Astrocyte of the hippocampus (primary cell): ENCODE measurements around the gene INTS1.
A peak's percentile ranks its signal among the peaks of the same experiment; 100 is the strongest.

Source experiments
- DNase-seq: peaks from one replicate; pipeline ENCODE4 v3.0.0; 2011; ENCODE audit warnings: low read depth, low spot score

The INTS1 gene

DNA sequence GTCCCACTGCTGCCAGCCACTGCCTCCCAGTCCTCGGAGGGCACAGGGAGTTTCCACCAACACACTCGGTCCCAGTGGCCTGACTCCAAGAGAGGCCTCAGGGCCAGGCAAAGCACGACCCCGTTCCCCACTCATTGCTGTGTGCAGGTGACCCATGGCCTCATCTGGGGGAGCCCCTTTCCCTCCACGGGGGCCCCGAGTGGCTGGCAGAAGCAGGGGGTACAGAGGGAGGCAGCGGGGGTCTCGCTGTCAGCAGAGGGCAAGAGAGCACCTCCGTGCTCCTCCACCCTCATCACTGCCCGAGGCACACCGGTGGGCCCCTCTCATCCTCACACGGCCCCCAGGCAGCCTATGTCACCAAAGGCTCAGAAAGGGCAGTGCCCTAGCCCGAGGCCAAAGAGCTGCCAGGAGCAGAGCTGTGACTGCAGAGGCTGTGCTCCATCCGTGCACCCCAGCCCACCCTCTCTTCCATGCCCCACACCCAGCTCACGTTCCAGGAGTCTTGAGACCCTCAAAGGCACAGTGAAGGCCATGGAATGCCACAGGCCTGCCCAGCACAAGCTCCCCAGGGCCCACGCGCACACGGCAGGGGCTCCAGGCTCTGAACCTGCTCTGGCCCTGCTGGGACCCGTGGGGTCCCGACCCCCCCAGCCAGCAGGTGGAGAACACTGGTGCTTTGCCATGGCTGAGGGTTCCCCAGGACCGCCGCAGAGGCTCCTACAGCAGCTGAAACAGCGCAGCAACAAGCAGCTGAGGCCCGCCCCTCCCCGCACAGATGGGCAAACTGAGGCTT lies 70.9 kb downstream of the INTS1 start:
- DNase-seq = no peak

DNA sequence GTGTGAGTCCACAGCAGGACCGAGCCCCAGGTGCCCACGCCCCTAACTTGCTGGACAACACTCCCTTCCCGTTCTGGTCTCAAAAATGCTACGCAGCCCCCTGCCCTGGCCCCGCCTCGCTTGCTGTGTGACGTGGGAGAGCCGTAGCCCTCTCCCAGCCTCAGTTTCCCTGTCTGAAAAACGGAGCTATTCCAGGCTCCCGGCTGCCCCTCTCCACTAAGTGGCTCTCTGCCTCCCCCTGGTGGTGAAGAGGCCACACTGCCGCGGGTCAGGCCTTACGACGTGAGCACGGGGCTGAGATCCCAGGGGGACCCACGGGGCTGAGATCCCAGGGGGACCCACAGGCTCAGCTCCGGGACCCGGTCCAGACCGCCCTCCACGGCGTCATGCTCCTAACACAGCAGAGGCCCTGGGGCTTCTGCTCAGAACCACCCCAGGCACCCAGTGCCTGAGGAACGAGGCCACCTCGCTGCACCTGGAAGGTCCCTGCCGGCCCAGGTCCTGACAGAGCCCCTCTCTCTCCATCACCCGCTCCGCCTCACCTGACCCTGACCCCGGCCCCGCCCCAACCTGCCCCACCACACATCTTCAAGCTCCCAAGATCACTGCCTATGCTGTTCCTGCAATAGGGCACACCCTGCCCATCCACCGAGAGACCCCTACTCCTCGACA lies 71.6 kb downstream of the INTS1 start:
- peak; percentile 74 for DNase-seq

DNA sequence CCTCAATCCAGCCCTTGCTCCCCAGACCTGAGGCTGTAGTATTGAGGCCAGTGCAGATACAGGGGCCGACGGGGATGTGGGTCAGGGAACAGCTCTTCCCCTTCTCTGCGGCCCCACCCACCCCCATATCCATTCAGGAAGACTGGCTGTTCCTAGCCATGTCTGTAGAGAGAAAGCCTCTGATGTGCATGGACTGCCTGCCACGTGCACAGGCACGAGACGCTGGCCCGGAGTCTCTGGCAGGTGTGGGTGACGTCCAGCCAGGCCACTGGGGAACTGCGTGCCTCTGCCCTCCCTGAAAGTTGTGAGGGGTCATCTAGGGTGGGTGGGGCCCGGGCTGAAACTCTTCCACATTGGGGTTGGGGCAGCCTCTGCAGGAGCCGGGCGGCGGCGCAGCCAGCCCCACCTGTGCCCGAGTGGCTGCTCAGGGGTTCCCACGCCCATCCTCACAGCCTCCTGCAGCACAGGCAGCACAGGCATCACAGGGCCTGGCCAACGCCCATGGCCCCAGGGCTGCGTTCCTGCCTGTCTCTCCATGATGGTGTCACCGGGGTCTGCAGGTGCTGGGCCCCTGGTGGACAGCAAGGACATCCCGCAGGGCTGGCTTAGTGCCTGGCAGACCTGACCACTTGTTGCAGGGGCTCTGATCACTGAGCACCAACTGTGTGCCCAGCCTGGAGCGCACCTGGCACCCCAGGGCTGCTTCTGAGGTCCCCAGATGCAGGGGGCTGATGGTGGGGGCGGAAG lies 72.4 kb downstream of the INTS1 start:
- DNase-seq = no peak

DNA sequence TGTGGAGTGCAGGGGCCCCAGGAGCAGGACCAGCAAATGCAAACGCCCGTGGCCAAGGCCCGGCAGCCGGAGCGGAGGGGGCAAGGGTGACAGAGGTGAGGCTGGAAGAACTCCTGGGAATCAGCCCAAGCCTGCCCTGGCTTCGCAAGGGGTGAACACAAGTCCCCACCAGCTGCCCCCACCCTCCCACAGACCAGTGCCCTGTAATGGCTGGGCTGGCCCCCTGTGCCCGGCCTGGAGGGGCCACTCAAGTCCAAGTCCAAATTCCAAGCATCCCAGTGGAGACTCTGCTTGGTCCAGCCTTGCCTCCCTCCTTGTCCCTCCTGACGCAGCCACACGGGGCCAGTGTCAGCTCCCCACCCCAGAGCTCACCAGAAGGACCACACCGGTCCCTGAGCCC lies 73.0 kb downstream of the INTS1 start:
- DNase-seq = no peak

DNA sequence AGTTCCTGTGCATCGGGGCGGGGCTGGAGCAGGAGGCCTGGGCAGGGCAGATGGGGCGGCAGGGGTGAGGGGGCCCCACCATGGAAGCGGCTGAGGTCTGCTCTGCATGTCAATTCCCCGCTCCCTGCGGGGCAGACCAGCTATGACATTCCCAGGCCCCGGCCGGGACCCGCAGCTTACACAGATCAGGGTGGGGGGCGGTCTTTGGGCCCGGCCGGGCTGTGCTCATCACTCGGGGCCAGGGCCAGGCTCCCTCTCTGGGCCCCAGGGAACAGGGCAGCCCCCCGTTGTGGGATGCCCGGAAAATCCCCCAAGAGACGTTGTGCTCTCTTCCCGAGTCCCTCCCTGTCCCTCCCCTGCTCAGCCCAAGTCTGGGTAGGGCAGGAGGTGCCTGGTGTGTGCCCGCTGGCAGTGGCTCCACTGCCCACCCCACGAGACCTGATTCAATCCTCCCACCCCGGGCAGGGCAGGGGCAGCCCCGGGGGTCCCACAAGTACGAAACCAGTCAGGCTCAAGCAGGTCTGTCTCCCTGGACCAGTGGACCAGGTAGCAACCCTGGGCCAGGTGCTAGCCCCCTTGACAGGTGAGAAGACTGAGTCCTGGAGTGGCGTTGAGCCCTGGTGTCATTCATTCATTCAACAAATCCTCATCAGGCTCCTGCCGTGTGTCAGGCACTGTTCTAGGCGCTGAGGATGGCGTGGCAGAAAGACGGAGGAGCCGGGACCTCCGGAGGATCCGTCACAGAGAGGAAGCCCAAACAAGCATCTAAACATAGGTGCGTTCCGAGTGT lies 73.9 kb downstream of the INTS1 start:
- DNase-seq = no peak

DNA sequence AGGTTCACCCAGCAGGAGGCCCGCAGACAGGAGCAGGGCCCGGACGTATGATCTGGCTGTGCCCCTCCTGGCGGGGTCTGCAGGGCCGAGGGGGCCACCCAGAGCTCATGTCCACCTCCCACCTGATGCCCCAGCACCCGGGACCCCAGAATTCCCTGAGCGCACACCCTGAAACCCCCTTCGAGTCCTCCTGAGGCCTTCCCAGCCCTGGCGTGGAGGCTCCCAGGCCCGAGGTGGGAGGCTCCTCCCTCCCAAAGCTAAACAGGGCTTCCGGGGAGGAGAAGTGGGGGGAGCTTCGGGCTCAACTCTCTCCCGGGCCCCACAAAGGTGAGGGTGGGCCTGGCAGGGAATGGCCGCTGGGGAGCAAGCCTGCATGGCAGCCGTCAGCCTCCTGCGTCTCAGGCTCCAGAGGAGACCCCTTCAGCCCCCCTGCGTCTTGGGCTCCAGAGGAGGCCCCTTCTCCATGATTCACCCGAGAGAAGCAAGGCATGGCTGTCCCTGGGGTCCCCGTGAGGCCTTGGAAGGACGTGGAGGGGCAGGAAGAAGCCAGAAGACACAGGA lies 75.2 kb downstream of the INTS1 start:
- no peak for DNase-seq

DNA sequence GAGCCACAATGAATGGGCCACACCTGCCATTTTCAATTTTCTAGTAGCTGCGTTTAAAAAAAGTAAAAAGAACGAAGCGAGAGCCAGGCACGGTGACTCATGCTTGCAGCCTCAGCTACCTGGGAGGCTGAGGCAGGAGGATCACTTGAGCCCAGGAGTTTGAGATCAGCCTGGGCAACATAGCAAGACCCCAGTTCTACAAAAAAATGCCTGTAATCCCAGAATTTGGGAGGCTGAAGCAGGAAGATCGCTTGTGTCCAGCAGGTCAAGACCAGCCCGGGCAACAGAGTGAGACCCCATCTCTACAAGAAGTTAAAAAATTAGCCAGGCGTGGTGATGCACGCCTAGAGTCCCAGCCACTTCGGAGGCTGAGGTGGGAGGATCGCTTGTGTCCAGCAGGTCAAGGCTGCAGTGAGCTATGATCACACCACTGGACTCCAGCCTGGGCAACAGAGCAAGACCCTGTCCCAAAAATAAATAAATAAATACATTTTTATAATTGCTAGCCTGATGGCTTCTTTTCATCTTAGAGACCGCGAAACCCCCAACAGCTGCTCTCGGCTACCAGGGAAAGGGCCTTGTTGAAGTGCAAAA lies 77.0 kb downstream of the INTS1 start:
- no peak for DNase-seq

DNA sequence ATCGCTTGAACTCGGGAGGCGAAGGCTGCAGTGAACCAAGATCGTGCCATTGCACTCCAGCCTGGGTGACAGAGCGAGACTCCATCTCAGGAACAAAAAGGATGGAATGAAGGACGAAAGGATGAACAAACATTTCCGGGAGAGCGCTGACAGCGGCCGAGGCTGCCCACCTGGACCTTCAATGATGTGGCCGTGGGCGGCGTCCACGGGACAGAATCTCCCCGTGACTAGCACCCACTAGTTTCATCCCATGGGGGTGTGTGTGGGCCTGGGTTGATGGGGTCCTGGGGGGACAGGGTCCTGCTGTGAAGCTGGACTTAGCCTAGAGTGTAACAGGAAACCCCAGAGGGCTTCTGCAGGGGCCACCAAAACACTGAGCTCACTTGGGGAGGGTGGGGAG lies 77.7 kb downstream of the INTS1 start:
- no peak for DNase-seq

DNA sequence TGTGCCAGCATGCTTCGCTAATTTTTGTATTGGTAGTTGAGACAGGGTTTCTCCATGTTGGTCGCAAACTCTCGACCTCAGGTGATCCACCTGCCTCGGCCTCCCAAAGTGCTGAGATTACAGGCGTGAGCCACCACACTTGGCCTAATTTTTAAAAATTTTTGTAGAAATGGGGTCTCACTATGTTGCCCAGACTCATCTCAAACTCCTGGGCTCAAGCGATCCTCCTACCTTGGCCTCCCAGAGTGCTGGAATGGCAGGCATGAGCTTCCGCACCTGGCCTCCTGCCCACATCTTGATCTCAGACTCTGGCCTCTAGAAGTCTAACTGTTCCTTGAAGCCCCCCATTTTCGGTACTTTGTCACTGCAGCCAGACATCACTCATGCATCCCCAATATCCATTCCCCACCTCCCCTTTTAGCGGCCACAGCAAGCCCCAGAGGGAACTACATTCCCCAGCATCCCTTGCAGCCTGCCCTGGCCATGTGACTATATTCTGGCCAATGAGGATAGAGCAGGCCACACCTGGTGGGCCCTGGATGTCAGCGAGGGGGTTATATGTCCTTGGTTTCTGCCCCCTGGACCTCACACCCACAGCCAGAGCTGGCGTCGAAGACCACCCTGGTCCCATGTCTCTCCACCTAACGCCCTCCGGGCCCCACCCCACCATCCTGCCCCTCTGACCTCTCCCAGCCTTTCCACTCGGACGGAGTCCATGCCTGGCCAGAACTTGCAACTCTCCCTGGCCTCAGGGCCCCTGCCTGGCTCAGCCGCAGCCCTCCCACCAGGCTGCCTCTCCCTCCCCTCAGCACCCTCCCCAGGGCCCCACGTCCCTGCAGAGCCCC lies 78.7 kb downstream of the INTS1 start:
- no peak for DNase-seq

DNA sequence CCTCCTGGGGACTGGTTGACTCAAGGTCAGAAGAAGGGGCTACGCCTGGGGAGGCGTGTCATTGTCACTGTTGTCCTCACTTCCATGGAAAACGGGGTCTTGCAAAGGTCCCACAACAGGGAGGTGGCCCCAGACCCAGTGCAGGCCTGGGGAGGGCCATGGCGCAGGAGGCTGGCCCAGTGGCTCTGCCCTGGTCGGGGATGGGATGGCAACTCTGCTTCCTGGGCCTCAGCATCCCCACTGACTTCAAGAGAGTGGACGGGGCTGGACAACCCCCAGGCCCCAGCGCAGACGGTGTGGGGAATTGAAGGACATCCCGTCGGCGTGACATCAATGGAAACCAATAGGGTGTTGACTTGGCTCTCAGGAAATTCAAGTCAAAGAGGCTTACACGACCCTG lies 80.1 kb downstream of the INTS1 start:
- no peak for DNase-seq

DNA sequence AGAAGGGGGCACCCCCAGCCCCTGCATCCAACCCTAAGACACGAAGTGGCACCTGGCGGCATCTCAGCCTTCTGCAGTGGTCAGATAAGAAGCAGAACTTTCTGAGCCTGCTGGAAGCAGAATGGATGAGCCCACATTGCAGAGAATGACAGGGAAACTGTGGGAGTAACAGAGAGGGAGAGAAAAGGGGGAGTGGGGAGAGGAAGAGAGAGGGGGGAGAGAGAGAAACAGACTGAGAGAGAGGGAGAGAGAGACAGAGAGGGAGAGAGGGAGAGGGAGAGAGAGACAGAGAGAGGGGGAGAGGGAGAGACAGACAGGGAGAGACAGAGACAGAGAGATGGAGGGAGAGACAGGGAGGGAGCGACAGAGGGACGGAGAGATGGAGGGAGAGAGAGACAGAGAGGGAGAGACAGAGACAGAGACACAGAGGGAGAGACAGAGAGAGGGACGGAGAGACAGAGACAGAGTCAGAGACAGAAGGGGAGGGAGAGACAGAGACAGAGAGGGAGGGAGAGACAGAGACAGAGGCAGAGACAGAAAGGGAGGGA lies 80.9 kb downstream of the INTS1 start:
- DNase-seq = no peak

DNA sequence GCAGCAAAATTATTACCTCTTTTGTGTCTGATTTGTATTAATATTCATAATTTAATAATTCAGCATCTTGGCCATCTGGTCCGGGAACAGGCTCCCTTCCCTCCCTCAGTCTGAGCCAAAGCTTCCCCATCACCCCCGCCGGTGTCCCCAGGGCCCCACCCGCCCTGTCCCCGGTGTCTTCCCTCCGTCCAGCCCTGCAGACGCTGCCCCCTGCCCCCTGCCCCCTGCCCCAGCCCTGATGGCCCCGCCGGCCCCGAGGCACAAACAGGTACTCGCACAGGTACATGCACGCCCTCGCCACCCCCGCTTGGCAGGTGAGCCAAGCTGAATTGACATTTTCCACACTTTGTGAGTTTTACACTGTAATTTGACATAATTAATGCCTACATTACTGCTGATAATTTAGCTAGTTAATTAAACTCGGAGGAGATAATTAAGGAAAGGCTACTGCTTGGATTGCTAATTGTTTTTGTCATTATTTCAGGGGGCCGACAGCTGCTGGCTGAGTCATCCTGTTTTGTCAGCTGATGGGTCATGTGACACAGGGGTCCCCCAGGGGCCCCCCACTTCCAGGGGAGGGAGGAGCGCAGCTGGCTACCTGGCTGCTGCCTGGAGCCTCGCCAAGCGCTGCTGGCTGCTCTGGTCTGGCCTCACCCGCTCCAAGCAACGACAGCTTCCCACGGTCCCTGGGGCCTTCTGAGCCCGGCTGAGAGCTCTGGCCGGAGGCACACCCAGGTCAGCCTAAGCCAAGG lies 81.5 kb downstream of the INTS1 start:
- DNase-seq = no peak

DNA sequence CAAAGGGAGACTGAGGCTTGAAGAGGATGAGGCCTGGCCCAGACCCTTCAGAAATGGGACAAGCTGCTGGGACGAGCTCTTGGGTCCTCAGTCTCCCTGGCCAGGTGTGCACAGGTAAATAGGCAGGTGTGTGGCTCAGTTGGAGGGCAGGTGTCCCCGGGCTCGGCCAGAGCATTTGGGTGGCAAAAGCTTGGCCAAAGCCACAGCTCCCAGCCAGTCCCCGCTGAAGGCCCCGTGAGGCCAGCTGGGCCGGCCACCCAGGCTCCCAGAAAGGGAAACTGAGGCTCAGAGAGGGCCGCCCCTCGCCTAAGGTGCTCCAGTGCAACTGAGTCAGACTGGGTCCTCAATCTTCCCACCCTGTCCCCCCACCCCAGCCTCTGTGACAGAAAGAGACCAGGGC lies 82.2 kb downstream of the INTS1 start:
- DNase-seq = no peak

DNA sequence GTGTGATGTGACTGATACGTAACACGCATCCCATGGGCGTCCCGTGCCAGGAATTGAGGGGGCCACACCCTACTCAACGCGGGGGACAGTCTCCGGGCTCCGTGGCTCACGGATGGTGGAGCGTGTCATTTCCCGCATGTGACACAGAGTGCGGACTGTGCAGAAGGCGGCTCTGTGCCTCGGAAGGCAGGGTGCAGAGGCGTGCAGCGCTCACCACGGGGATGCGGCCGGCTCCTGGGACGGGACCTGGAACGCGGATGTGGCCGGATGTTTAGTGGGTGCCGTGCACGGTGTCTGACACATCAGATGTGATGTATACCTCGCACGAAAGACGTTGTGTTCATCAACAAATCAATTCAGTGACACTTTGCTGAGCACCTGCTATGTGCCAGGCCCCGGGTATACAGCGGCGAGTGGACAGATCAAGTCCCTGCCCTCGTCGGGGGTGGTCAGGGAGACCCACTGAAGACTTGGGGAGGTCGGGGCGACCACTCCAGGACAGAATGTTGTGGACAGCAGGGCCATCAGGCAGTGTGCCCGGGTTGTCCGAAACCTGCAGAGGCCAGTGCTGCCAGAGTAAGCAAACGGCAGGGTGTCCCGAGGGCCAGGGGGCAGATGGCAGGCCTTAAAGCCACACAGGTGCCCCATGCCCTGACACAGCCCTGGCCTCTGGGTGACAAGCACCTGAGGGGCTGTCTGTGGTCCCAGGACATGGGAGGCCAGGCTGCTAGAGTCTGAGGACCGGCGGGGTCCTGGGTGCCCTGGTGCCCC lies 83.0 kb downstream of the INTS1 start:
- no peak for DNase-seq
